ENCODE data around the gene GPR37. TPM values are rescaled to one million over a fixed set of nuclear protein-coding genes. Genes with fewer than 3 reads are reported as not detected.

GPR37 gene
- total and polyA plus RNA-seq, 2 donors: 0.52 to 1.1 TPM

DNA sequence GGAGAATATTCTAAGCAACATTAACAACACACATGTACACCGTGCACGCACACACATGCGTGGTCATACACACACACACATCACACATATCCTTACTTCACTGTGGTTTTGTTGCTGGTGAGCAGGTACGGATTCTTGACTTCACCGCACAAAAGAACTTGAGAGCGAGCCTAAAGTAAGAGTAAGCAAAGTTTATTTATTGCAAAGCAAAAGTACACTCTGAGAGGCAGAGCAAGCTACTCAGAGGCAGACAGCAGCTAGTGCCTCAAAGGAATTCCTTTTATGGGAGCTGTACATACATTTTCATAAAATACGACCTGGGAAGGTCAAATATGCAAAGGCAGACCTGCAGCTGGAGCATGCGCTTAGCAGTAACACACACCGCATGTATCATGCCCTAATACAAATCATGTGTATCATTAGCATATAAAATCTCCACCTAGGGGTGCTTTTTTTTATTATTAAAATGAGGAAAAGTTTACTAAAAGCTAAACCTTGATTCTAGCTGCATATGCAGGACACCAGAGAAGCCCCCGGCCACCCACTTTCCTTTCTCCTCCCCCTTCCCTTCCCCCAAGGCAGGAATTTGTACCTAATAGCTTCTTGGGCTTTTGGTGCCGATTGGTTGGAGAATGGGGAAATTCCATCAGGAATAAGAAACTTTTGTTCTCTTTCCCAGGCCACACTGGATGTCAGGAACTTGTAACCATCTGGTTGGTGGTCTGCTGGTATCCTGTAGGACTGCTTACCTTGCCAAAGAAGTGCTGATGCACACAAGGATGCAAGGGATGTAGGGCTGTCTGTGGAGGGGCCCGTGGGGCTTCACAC is 16.5 kb upstream of the GPR37 start:
- Histone ChIP-seq H3K27ac (ENCODE audit: low read depth in 1 of 2, low read length in 1 of 2) (no peak overlapping the region), H3K4me3 (ENCODE audit: low read length in 2 of 2) (no peak overlapping the region), H3K9me3 (ENCODE audit: control insufficient read depth in 2 of 2, insufficient read depth in 1 of 2, low read length in 1 of 2) (no peaks in the 10 kb centered on the region), H3K36me3 (ENCODE audit: control insufficient read depth in 2 of 2, insufficient read depth in 2 of 2, low read length in 1 of 2) (no peaks in the 10 kb centered on the region), H3K27me3 (ENCODE audit: control insufficient read depth in 2 of 2, insufficient read depth in 1 of 2, low read length in 1 of 2) (no peaks in the 10 kb centered on the region), H3K4me1 (ENCODE audit: control insufficient read depth in 2 of 2, insufficient read depth in 2 of 2, low read length in 2 of 2) (no peaks in the 10 kb centered on the region)
- DNase-seq (ENCODE audit: low read depth in 6 of 9, low spot score in 9 of 9): no peak
- WGBS: 95% methylated on average over 12 of the region's 12 CpGs

DNA sequence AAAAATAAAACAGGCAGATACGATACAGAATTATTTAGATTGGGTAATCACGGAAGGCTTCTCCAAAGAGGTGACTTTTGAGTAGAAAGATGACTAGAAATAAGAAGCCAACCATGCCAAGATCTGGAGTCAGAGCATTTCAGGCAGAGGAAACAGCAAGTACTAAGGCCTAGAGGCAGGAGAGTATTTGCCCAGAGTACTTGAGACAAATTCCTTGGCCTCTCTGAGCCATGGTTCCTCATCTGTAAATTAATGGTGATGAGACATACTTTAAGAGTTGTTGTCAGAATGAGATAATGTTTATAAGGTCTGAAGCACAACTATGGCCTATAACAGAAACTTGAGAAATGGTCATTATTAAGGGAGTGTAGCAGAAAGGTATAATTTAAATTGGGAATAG is 15.8 kb upstream of the GPR37 start:
- no peak for DNase-seq (ENCODE audit: low read depth in 6 of 9, low spot score in 9 of 9)
- Histone ChIP-seq H3K36me3 (ENCODE audit: control insufficient read depth in 2 of 2, insufficient read depth in 2 of 2, low read length in 1 of 2) (no peaks in the 10 kb centered on the region), H3K4me1 (ENCODE audit: control insufficient read depth in 2 of 2, insufficient read depth in 2 of 2, low read length in 2 of 2) (no peaks in the 10 kb centered on the region), H3K27me3 (ENCODE audit: control insufficient read depth in 2 of 2, insufficient read depth in 1 of 2, low read length in 1 of 2) (no peaks in the 10 kb centered on the region), H3K27ac (ENCODE audit: low read depth in 1 of 2, low read length in 1 of 2) (no peak overlapping the region), H3K4me3 (ENCODE audit: low read length in 2 of 2) (no peak overlapping the region), H3K9me3 (ENCODE audit: control insufficient read depth in 2 of 2, insufficient read depth in 1 of 2, low read length in 1 of 2) (no peaks in the 10 kb centered on the region)
- 96% methylated on average over 2 of the region's 2 CpGs for WGBS

- H3K4me3 ChIP-seq (ENCODE audit: low read length in 2 of 2): no peak overlapping the region
- H3K27ac ChIP-seq (ENCODE audit: low read depth in 1 of 2, low read length in 1 of 2): no peak overlapping the region
- H3K9me3 ChIP-seq (ENCODE audit: control insufficient read depth in 2 of 2, insufficient read depth in 1 of 2, low read length in 1 of 2): no peaks in the 10 kb centered on the region
- no peak for DNase-seq (ENCODE audit: low read depth in 6 of 9, low spot score in 9 of 9)
- H3K27me3 ChIP-seq (ENCODE audit: control insufficient read depth in 2 of 2, insufficient read depth in 1 of 2, low read length in 1 of 2): no peaks in the 10 kb centered on the region
- no peaks in the 10 kb centered on the region for H3K36me3 ChIP-seq (ENCODE audit: control insufficient read depth in 2 of 2, insufficient read depth in 2 of 2, low read length in 1 of 2)
- no peaks in the 10 kb centered on the region for H3K4me1 ChIP-seq (ENCODE audit: control insufficient read depth in 2 of 2, insufficient read depth in 2 of 2, low read length in 2 of 2)
- WGBS: 79% methylated on average over 1 of the region's 1 CpG
Measured at GRCh38 chr7:124780608-124781007, 15.0 kb upstream of the GPR37 start.

- H3K36me3 ChIP-seq (ENCODE audit: control insufficient read depth in 2 of 2, insufficient read depth in 2 of 2, low read length in 1 of 2): no peaks in the 10 kb centered on the region
- DNase-seq (ENCODE audit: low read depth in 6 of 9, low spot score in 9 of 9): no peak
- no peaks in the 10 kb centered on the region for H3K4me1 ChIP-seq (ENCODE audit: control insufficient read depth in 2 of 2, insufficient read depth in 2 of 2, low read length in 2 of 2)
- no peak overlapping the region for H3K27ac ChIP-seq (ENCODE audit: low read depth in 1 of 2, low read length in 1 of 2)
- H3K9me3 ChIP-seq (ENCODE audit: control insufficient read depth in 2 of 2, insufficient read depth in 1 of 2, low read length in 1 of 2): no peaks in the 10 kb centered on the region
- no peak overlapping the region for H3K4me3 ChIP-seq (ENCODE audit: low read length in 2 of 2)
- H3K27me3 ChIP-seq (ENCODE audit: control insufficient read depth in 2 of 2, insufficient read depth in 1 of 2, low read length in 1 of 2): no peaks in the 10 kb centered on the region
Measured at GRCh38 chr7:124780056-124780455, 14.5 kb upstream of the GPR37 start.

DNA sequence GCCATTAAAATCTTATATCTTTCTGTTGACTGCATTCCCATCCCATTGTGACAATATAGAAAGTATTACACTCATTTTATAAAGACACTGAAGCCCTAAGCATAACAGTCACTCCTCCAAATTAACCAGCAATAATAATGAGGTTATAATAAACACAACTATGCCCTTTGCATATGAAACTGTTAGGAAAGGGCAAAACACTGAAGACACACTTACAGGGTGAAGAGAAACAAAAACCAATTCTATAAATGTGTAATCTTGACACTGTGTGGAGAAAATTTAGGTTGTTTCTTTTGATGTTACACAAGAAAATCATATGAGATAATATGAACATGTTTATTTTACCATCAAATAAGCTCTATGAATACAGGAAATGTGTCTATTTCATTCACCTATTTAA is 14.0 kb upstream of the GPR37 start:
- no peaks in the 10 kb centered on the region for H3K27me3 ChIP-seq (ENCODE audit: control insufficient read depth in 2 of 2, insufficient read depth in 1 of 2, low read length in 1 of 2)
- DNase-seq (ENCODE audit: low read depth in 6 of 9, low spot score in 9 of 9): no peak
- H3K27ac ChIP-seq (ENCODE audit: low read depth in 1 of 2, low read length in 1 of 2): no peak overlapping the region
- H3K4me1 ChIP-seq (ENCODE audit: control insufficient read depth in 2 of 2, insufficient read depth in 2 of 2, low read length in 2 of 2): no peaks in the 10 kb centered on the region
- H3K36me3 ChIP-seq (ENCODE audit: control insufficient read depth in 2 of 2, insufficient read depth in 2 of 2, low read length in 1 of 2): no peaks in the 10 kb centered on the region
- no peak overlapping the region for H3K4me3 ChIP-seq (ENCODE audit: low read length in 2 of 2)
- no peaks in the 10 kb centered on the region for H3K9me3 ChIP-seq (ENCODE audit: control insufficient read depth in 2 of 2, insufficient read depth in 1 of 2, low read length in 1 of 2)

DNA sequence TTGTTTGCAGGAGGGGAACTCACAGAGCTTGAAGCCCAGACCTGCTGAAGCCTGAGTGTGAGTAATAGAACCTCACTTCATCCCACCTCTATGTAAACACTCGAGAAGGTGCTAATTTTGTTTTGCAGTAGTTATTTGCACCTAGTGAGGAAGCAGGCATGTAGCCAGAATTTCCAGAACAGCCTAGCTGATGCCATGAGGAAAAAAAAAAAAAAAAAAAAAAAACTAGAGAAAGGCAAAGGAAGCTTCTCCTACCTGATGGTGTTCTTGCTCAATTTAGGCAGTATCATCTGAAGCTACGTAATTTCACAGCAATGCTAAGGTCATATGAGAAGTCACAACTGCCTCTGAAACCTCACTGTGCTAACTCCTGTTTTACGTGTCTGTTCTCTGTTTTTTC is 13.6 kb upstream of the GPR37 start:
- H3K9me3 ChIP-seq (ENCODE audit: control insufficient read depth in 2 of 2, insufficient read depth in 1 of 2, low read length in 1 of 2): no peaks in the 10 kb centered on the region
- H3K4me3 ChIP-seq (ENCODE audit: low read length in 2 of 2): no peak overlapping the region
- H3K4me1 ChIP-seq (ENCODE audit: control insufficient read depth in 2 of 2, insufficient read depth in 2 of 2, low read length in 2 of 2): no peaks in the 10 kb centered on the region
- no peaks in the 10 kb centered on the region for H3K36me3 ChIP-seq (ENCODE audit: control insufficient read depth in 2 of 2, insufficient read depth in 2 of 2, low read length in 1 of 2)
- H3K27ac ChIP-seq (ENCODE audit: low read depth in 1 of 2, low read length in 1 of 2): no peak overlapping the region
- 85% methylated on average over 3 of the region's 3 CpGs for WGBS
- H3K27me3 ChIP-seq (ENCODE audit: control insufficient read depth in 2 of 2, insufficient read depth in 1 of 2, low read length in 1 of 2): no peaks in the 10 kb centered on the region
- DNase-seq (ENCODE audit: low read depth in 6 of 9, low spot score in 9 of 9): no peak

DNA sequence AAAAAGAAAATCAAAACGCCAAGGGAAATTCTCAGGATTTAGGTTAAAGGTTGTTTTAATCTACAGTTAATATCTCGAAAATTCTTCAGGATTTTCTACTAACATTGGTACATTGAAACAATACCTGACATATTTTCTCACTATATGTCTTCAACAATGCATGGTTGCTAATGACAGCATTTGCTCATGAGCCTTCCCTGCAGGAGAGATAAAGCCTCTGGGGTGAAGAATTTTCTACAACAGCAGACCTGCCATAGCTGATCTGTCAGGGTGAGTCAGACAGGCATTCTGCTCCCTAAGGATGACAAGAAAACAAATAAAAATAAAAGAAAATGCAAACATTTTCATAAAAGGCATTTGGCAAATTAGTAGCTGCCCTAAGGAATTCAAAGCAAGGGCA is 11.7 kb upstream of the GPR37 start:
- Histone ChIP-seq H3K36me3 (ENCODE audit: control insufficient read depth in 2 of 2, insufficient read depth in 2 of 2, low read length in 1 of 2) (no peaks in the 10 kb centered on the region), H3K9me3 (ENCODE audit: control insufficient read depth in 2 of 2, insufficient read depth in 1 of 2, low read length in 1 of 2) (no peaks in the 10 kb centered on the region), H3K4me3 (ENCODE audit: low read length in 2 of 2) (no peak overlapping the region), H3K27me3 (ENCODE audit: control insufficient read depth in 2 of 2, insufficient read depth in 1 of 2, low read length in 1 of 2) (no peaks in the 10 kb centered on the region), H3K27ac (ENCODE audit: low read depth in 1 of 2, low read length in 1 of 2) (no peak overlapping the region), H3K4me1 (ENCODE audit: control insufficient read depth in 2 of 2, insufficient read depth in 2 of 2, low read length in 2 of 2) (no peaks in the 10 kb centered on the region)
- 87% methylated on average over 2 of the region's 2 CpGs for WGBS
- DNase-seq (ENCODE audit: low read depth in 6 of 9, low spot score in 9 of 9): no peak

GRCh38 chr7:124776153-124776552 is 10.6 kb upstream of the GPR37 start:
- 84% methylated on average over 2 of the region's 2 CpGs for WGBS
- Histone ChIP-seq H3K27ac (ENCODE audit: low read depth in 1 of 2, low read length in 1 of 2) (no peak overlapping the region), H3K4me1 (ENCODE audit: control insufficient read depth in 2 of 2, insufficient read depth in 2 of 2, low read length in 2 of 2) (no peaks in the 10 kb centered on the region), H3K36me3 (ENCODE audit: control insufficient read depth in 2 of 2, insufficient read depth in 2 of 2, low read length in 1 of 2) (no peaks in the 10 kb centered on the region), H3K9me3 (ENCODE audit: control insufficient read depth in 2 of 2, insufficient read depth in 1 of 2, low read length in 1 of 2) (no peaks in the 10 kb centered on the region), H3K27me3 (ENCODE audit: control insufficient read depth in 2 of 2, insufficient read depth in 1 of 2, low read length in 1 of 2) (no peaks in the 10 kb centered on the region), H3K4me3 (ENCODE audit: low read length in 2 of 2) (no peak overlapping the region)
- DNase-seq (ENCODE audit: low read depth in 6 of 9, low spot score in 9 of 9): no peak

GRCh38 chr7:124775422-124775821 is 9.8 kb upstream of the GPR37 start:
- no peaks in the 10 kb centered on the region for H3K9me3 ChIP-seq (ENCODE audit: control insufficient read depth in 2 of 2, insufficient read depth in 1 of 2, low read length in 1 of 2)
- H3K36me3 ChIP-seq (ENCODE audit: control insufficient read depth in 2 of 2, insufficient read depth in 2 of 2, low read length in 1 of 2): no peaks in the 10 kb centered on the region
- H3K27ac ChIP-seq (ENCODE audit: low read depth in 1 of 2, low read length in 1 of 2): no peak overlapping the region
- no peak overlapping the region for H3K4me3 ChIP-seq (ENCODE audit: low read length in 2 of 2)
- H3K27me3 ChIP-seq (ENCODE audit: control insufficient read depth in 2 of 2, insufficient read depth in 1 of 2, low read length in 1 of 2): no peaks in the 10 kb centered on the region
- H3K4me1 ChIP-seq (ENCODE audit: control insufficient read depth in 2 of 2, insufficient read depth in 2 of 2, low read length in 2 of 2): no peaks in the 10 kb centered on the region
- DNase-seq (ENCODE audit: low read depth in 6 of 9, low spot score in 9 of 9): no peak

All from thymus (tissue), 11 donors.